ENCODE results near the gene DEPP1.

The DEPP1 gene

DNA sequence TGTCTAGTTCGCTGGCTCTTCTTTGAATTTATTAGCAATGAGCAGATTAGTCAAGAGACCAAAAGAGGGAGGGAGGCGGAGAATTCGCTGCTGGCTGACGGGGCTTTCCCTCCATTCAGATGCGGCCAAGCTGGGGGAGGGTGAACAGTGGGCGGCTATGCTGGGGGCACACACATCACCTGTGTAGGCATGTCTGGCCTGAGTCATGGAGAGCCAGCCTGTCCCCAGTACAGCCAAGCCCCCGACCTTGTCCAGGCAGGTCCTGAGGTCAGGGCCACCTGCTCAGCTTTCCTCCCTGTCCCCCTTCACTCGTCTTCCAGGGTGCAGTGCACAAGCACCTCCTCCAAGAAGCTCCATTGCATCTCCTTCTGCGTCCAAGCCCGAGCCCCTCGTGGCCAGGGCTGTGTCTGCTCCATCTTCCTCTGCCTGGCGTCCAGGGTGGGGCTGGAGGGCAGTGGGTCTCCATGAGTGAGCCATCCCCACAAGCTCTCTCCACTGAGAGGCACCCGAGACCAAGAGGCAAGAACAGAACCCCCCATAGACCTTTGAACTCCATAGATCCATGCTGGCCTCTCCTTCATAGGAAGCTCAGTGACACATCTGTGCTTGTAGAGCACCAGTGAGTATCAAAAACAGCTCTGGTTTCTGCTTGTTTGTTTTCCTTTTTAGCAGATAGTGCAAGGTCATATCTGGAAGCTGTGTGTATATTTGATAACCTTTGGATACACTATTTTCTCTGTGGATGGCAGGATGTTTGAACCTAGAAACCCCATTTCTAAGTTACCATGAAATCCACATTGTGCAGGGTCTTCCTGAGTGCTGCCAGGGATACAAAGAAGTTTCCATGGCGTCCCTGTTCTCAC, 1.9 kb upstream of the DEPP1 start:
- in situ Hi-C loops (cut with MboI; ENCODE audit: low sequenced_read_pairs): no loop called here

DNA sequence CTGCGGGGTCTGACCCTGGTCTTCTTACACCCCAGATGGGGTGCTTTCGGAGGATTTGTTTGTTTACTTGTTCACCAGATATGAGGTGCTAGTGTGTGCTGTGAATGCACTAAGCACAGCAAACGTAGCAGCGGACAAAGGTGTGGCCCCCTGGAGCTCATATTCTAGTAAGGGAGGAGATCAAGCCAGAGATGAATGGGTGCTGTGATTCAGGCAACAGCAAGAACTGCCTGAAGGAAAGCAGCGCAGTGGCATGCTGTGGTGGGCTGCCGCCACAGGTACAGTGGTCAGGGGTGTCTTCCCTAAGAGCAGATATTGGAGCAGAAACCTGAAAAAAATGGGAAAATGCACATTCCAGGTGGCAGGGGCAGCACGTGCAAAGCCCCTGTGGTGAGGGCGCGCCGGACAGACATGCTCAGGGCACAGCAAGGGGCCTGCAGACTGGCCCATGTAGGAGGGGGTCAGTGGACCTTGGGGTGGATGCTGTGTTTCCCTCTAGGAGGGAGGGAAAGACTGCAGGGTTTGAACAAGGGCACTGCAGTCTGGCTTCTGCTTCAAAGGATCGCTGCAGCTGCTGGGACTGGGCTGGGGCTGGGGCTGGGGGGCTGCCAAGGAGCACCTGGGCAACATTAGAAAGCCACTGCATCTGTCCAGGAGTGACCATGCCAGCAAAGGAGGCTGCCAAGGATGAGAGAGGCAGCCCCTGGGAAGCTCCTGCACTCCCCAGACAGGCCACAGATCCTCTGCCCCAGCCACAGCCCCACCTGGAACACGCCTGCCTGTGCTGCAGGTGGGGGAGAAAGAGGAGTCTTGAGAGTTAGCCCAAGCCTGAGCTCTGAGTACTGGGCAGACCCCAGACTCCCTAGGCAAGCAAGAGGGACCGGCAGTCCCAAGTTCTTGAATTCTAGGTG, 927 bp upstream of the DEPP1 start:
- in situ Hi-C loops (cut with MboI; ENCODE audit: low sequenced_read_pairs): no loop called here

DNA sequence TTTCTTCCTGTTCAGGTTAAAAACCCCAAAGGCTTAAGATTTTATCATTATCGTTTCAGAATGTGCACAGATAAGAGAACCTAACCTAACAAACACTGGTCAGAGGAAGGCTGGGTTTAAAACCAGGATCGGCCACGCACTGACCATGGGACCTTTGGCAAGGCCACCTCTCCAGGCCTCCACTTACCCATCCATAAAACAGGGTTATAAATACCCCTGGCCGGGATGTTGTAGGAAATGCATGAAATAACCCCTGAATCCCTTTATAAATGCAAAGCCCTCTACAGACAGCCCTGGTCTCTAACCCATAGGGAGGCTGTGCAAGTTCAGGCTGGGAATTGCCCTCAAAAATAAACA, 418 bp downstream of the DEPP1 start:
- in situ Hi-C loops (cut with MboI; ENCODE audit: low sequenced_read_pairs): no loop called here

DNA sequence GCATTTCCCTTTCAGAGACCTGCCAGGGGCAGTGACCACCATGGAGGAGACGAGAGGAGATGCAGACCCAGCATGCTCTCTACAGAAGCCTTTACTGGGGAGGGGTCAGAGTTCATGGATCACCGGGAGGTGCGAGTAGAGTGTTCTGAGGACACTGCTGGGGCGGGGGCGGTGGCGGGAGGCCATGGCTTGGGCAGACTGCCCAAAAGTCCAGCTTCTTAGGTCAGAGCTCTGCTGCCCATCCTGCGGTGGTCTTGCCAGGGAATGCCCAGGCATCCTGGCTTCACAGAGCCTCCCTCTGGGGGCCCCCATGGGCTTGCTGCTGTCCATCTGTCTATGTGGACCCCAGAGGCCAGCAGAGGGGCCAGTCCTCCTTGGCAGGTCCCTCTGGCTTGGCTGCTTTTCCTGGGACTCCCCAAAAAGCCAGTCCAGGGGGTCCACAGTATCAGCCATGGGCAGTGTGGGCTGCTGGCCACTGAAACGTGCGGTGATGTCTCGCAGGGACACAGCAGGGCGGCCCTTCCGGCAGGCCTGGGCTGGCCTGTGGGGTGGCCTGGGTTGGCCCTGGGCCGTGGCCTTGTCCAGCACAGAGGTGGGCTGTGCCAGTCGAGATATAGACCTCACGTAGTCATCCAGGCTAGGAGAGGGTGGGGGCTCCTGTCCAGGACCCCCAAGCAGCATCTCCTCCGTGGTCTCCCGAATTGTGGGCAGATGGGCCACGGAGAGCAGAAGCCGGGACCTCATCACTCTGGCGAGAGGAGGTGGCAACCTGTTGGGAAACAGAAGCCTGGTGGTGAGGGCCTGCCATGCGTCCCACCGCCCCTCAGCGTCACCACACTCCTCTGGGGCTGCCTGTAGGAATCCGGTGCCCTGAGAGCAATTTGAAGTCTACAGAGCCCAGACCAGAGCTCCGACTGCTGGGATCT, 1.1 kb downstream of the DEPP1 start:
- in situ Hi-C loops (cut with MboI; ENCODE audit: low sequenced_read_pairs): no loop called here

DNA sequence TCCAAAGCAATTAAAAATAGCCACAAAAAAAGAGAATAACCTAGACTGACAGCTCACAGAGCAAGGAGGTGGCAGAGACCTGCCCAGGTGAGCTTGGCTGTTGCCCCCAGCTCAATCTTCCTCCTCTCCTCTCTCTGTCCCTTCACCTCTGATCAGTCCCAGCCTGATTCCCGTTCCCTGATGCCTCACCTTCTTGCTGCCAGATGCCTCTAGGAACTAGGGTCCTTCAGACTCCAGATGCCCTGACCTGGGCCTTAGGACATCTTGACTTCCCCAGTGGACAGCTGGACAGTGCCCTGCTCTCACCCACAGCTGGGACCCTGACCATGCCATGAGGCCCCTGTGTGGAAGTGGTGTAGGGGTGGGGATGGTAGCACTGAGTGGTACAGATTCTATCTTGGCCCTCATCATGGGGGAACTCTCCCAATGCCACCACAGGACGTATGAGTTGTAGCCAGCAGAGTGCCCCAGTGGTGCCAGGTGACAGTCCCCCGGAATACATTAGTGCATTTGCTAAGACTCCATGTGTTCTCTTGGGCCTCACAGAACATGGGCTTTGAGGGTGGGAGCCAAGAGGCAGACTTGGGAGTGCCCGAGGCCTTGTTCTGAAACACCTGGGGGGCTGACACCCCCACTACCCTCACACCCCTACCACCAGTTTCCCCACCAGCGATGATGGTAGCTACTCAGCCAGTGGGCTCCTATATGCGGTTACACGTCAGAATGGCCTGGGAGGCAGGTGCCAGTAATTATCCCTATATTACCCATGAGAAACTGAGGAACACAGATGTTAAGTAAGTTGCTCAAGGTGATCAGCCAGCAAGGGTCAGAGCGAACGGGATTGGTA, 2.0 kb downstream of the DEPP1 start:
- in situ Hi-C loops (cut with MboI; ENCODE audit: low sequenced_read_pairs): no loop called here

DNA sequence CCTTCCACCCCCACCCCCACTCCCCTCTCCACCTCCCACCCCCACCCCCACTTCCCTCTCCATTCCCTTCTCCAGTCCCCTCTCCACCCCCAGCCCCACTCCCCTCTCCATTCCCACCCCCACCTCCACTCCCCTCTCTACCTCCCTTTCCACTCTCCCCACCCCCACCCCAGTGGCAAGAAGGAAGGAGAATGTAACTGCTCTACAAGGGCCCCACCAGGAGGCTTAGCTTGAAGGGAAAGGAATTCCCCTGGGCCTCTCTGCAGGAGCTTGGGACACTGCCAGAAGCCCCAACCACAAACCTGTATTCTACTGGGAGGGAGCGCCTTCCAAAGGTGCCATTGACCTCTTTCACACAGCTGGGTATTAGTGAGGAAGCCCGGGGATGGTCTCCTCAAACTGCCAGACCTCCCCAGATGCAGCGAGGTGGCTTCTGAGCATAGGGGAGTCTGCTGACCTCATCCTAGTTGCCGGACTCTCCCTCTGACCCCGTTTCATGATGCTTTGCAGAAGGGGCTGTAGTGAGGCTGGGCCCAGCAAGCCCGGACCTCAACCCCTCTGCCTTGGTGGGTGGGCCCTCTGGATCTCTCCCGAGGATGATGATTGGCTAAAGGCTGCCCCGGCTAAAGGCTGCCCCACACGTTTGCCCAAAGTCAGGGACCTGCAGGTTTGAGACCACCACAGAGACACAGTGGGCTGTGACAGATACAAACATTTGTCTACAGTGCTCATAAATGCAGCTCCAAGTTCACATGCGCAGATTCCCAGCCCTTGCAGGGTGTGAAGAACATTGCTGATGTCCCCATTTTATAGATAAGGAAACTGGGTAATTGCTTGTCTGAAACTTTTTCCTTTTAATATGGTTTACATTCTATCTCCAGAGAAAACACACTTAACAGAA, 2.9 kb downstream of the DEPP1 start:
- in situ Hi-C loops (cut with MboI; ENCODE audit: low sequenced_read_pairs): no loop called here

DNA sequence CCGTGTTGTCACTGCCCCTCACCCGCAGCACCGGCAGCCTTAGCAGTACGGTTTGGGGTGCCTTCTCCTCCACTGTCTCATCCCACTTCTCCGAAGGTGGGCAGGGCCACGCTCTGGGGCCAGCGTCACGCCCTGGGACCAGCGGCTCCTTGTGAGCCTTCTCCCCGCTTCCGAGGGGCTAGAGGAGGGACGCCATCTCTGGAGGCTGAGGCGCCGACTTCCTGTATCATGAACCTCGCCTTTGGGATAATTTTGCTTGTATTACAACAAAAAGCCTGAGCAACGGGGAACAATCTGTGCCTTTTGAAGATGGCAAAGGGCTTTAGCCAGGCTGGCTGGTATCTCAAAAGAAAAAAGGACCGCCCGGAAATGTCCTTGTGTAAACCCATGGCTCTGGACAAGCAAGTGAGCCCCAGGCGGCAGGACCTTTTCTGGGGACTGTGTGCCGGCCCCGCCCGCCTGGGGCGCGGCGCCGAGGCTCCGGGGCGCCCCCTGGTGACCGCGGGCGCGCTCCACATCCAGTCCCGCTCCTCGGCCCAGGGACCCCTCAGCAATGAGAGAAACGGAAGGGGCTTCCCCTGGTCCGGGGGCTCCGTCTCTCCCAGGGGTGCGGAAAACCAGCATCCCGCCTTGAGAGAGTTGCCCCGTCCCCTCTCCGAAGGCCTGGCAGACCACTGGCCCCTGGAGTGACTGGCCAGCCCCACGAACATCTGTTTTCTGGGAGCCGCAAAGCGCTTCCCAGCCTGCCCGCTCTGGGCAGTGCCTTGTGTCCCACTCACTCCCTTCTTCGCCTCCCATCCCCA, 3.8 kb downstream of the DEPP1 start:
- in situ Hi-C loops (cut with MboI; ENCODE audit: low sequenced_read_pairs): no loop called here

DNA sequence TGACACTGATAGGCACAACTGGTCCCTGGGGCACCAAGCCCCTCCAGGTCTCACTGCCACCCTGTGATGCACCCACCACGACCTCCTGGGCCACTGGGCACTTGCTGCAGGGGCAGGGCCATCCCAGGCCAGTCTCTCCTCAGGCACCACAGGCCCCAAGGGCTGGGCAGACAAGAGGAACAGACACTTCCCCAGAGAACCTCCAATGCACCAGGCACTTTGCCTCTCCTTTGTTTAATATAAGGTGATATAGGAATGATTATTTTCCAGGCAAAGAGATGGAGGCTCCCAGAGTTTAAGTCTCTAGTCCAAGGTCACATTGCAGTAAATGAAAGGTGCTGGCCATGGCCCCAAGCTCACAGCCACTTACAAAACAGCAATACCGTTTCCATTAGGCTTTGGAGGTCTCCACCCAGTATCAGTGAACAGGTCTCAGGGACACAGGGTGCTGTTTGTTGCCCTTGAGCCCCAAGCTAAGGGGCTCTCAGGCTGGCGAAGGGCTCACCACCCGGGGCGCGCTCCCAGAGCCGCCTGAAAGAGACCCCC, 4.5 kb downstream of the DEPP1 start:
- in situ Hi-C loops (cut with MboI; ENCODE audit: low sequenced_read_pairs): no loop called here

DNA sequence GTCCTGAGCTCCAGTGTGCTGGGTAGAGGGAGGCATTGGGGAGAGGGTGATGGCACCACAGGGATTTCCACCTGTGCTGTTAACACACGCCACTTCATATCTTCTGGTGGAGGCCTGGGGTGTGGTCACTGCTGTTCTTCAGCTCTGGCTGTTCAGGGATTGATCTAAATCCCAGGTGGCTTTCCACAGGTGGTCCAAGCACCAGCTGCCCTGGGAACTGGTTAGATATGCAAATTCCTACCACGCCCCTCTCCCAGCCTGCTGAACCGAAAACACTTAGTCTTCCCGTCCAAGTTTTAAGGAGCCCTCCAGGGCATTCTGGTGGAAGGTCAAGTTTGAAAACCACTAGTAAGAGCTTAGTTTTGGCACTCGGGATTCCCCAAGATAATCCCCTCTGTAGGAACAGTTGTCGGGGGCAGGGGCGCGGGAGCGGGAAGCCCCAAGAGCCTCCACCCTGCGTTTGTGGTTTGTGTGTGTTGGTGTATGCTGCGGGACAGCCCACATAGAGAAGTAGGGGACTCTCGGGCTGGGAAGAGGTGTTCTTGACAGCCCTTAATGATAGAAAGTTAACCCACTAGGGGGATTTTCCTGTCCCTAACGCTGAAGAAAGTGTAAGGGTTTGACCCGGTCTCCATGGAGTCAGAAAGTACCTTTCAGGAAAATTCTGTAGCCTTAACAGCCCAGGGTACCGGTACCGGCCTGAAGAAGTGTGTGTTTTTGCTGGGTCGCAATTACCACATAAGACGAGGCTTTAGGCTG, 5.1 kb downstream of the DEPP1 start:
- in situ Hi-C loops (cut with MboI; ENCODE audit: low sequenced_read_pairs): no loop called here

DNA sequence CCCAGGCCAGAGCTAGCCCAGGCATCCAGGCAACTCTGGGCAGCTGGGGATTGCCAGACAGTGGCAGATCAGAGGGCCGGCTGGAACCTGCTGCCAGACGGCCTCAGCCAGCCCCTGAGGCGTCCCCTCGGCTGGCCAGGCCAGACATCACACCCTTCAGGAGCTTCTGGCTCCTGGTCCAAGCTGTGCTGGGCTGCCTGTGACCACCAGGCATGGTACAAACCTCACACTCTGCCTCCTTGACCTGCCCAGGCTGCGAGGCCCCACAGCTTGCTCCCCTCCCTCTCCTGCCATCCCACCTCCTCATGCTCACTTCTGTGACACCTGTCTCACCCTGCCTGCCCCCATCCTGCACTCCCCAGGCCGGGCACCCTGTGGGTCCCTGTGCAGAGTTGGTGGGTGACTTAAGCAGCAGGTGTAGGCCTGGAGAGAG, 5.7 kb downstream of the DEPP1 start:
- in situ Hi-C loops (cut with MboI; ENCODE audit: low sequenced_read_pairs): no loop called here

DNA sequence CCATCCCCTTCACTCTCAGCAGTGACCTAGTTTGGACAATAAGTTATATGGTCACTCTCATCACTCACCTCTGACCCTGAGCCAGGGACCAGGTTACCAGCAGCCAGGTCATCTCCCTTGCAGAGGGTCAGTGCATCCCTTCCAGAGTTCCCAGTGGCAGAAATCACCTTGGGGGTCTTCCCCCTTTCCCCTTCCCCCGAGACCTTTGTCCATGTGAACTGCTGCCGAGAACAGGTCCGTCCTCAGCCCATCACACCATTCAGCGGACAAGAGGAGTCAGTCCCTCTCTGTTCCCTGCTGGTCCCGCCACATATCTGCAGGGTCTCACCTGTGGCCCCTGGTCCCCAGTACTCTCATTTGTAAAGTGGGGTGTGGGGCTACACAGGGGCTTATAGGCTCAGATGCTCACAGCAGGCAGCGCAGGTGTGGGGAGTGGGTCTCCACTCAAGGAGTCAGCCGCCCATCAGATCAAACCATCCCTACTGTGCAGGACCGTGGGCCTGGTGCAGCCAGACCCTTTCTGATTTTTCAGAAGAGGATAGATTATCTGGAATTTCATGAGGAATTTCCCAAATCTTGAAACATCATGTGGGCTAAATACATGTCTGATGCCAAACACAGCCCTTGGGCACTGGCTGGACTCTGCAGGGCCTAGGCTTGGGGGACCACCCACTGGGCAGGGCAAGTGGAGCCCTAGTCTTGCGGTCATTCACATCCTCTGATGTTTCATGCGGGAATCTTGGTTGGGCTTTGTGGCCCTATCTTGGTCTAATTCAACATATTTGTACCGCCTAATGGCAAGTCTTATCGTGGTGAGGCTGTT, 6.5 kb downstream of the DEPP1 start:
- in situ Hi-C loops (cut with MboI; ENCODE audit: low sequenced_read_pairs): no loop called here

DNA sequence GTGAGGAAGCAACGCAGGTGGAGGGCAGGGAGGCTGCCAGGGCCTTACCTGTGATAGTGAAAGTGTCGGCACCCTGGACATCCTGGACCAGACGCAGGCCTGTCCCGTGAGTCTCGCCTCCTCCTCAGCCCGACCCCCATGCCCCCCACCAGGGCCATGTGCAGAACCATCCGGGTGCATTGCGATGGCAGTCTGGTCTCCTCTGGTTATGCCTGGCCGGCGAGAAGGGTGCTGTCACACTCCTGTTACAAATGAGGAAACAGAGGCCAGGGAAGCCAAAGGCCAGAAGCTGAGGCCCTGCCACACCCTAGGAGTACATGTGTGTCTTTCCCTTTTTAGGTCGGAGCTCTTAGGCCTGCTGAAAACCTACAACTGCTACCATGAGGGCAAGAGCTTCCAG, 7.2 kb downstream of the DEPP1 start:
- in situ Hi-C loops (cut with MboI; ENCODE audit: low sequenced_read_pairs): no loop called here

DNA sequence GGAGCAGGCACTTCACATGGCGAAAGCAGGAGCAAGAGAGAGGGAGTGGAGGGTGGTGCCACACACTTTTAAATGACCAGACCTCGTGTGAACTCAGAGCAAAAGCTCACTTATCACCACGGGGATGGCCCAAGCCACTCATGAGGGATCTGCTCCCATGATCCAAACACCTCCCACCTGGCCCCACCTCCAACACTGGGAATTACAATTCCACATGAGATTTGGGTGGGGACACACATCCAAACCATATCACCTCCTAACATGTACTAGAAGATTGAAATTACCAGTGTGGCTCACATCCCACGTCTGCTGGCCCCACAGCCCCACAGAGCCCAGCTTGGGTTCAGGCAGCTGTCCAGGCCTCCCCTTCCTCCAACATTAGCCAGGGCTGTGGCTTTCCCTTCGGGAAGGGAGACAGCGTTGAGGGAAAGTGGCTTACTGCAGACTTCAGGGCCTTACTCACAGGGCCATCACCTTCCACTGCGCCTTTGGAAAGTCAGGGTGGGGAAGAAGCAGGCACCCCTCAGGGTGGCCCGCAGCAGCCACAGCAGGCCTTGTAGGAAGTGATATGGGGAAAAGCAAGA, 7.7 kb downstream of the DEPP1 start:
- in situ Hi-C loops (cut with MboI; ENCODE audit: low sequenced_read_pairs): no loop called here

DNA sequence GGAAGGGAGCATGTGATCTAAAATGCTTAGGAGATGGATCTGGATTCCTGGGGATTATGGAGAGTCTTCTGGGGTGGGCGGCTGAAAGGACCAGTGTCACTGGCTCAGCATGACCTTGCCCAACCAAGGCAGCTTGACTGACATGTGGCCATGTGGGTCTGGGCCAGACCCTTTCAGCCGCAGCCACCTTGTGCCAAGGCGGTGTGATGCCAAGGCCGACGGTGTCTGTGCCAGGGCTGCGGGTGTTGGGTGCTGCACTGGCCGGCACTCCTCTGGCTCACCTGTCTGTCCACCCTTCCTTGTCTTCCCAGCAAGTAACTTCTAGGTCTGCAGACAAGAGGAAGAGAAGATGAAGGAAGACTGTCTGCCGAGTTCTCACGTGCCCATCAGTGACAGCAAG, 8.8 kb downstream of the DEPP1 start:
- in situ Hi-C loops (cut with MboI; ENCODE audit: low sequenced_read_pairs): no loop called here

DNA sequence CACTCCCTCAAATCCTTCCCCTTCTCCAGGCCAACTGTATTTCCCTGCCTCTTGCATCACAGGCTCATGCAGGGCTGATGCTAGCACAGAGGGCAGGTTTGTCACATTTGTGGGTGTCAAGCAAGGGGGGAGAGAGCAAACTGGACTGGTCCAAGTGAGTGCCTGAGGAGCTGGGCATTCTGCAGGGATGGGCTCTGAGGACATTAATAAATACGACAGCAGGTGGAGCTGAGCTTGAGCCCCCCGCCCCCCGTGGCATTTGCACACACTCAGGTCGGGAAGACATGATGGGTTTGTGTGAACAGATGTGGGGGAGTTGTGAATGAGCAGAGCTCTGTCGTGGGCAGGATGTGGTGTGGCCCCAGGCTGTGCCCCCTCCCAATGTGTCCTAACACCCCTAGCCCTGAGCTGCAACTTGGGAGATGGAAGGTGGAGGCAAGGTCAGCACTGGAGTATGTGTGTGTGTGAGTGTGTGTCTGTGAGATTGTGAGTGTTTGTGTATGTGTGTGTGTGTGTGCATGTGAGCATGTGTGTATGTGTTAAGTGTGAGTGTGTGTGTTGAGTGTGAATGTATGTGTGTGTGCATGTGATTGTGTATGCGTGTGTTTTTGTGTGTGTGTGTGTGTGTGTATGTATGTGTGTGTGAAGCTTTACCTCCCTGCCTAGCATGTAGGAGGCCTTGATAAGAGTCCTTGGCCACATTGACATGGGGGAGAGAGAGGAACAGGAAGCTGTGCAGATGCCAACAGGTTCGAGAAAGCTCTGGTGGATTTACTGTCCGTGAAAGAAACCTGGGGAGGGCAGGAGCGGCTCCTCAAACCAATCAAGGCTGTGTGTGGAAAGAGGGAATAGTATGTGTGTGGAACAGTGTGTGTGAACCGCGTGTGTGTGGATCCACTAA, 9.9 kb downstream of the DEPP1 start:
- in situ Hi-C loops (cut with MboI; ENCODE audit: low sequenced_read_pairs): no loop called here
